Epithelial cell of proximal tubule (primary cell): ENCODE results near the gene PLEKHS1. TPM values are rescaled to one million over a fixed set of nuclear protein-coding genes. Genes with fewer than 3 reads are reported as not detected.

Experiments
- DNase-seq: peaks from one replicate; pipeline ENCODE4 v3.0.0-alpha.2; 2011; ENCODE audit warnings: low read depth
- H3K4me3 ChIP-seq: 2 replicates; pipeline ENCODE4 v1.5.1; 2011; ENCODE audit warnings: low read depth, mild to moderate bottlenecking, low read length
- CTCF ChIP-seq: conservative IDR thresholded peaks from 2 replicates; pipeline ENCODE4 v1.5.1; 2012; ENCODE audit warnings: low read depth, mild to moderate bottlenecking, low read length
- total RNA-seq: library from RNA; depleted of rRNA; stranded (reverse); fragments of >200 nt; gene quantifications from 2 replicates; pipeline ENCODE4 v1.2.3, GENCODE V29; 2015

The PLEKHS1 gene
- total RNA-seq, 1 donor from 2014 or later: not detected

- no peak for DNase-seq
- TF ChIP-seq CTCF: no peak
- H3K4me3 ChIP-seq: no peak overlapping the region
These were observed 31.1 kb upstream of the PLEKHS1 start for GRCh38 chr10:113720386-113720785.

GRCh38 chr10:113732160-113732881 lies 19.2 kb upstream of the PLEKHS1 start:
- no peak for DNase-seq
- TF ChIP-seq CTCF: no peak
- no peak overlapping the region for H3K4me3 ChIP-seq

GRCh38 chr10:113732966-113733365 lies 18.5 kb upstream of the PLEKHS1 start:
- no peak for TF ChIP-seq CTCF
- no peak for DNase-seq

GRCh38 chr10:113733635-113734034 lies 17.8 kb upstream of the PLEKHS1 start:
- no peak for TF ChIP-seq CTCF
- no peak for DNase-seq
- H3K4me3 ChIP-seq: no peak overlapping the region

More at GRCh38 chr10:113732966-113733365, 18.5 kb upstream of the PLEKHS1 start:
- H3K4me3 ChIP-seq: no peak overlapping the region

- DNase-seq: peak; percentile 30
- H3K4me3 ChIP-seq: no peak overlapping the region
- TF ChIP-seq CTCF: peak; percentile 53
These were observed 15.6 kb upstream of the PLEKHS1 start for GRCh38 chr10:113735913-113736312.

GRCh38 chr10:113736576-113736975 lies 14.9 kb upstream of the PLEKHS1 start:
- TF ChIP-seq CTCF: no peak
- DNase-seq: no peak
- no peak overlapping the region for H3K4me3 ChIP-seq

GRCh38 chr10:113739031-113739430 lies 12.5 kb upstream of the PLEKHS1 start:
- DNase-seq: no peak
- no peak for TF ChIP-seq CTCF
- no peak overlapping the region for H3K4me3 ChIP-seq
